Uterine smooth muscle cell (primary cell): Measurements from ENCODE around the gene DOLPP1. TPM values are rescaled to one million over a fixed set of nuclear protein-coding genes. Genes with fewer than 3 reads are reported as not detected.

ENCODE experiments used
- total RNA-seq: library from RNA; depleted of rRNA; stranded (reverse); fragments of >200 nt; gene quantifications from 2 replicates; pipeline ENCODE4 v1.2.3, GENCODE V29; 2014

DOLPP1 gene
- 9.7 and 14.1 TPM in 2 replicates for total RNA-seq

GRCh38 chr9:129080601-129081387 is at the start of gene DOLPP1:
Gene DOLPP1 (plus strand): TSS chr9:129081111. CDS start chr9:129081132, 21 bp downstream.

GRCh38 chr9:129036241-129036922 is 44.5 kb upstream of the DOLPP1 start, which contains the start of gene MIGA2:
Gene MIGA2 (plus strand): TSS chr9:129036626. CDS start chr9:129040595, 3,969 bp downstream.

GRCh38 chr9:129110740-129111527 is 30.0 kb downstream of the DOLPP1 start, which contains the start of the genes CRAT and PTPA:
Gene CRAT (minus strand): TSS chr9:129110793. CDS start chr9:129110509, 284 bp downstream.
Gene PTPA (plus strand): TSS chr9:129111415. CDS start chr9:129111601, 186 bp downstream.

Other genes with a start within 250 kb of the DOLPP1 start
- gene KYAT1, start 199.2 kb upstream of the DOLPP1 start, total RNA-seq: 12.2 and 13.4 TPM in 2 replicates
- gene LRRC8A, start 199.0 kb upstream of the DOLPP1 start, total RNA-seq: 29.1 and 36.1 TPM in 2 replicates
- 3.4 and 6.2 TPM in 2 replicates for gene PHYHD1, start 160.1 kb upstream of the DOLPP1 start, total RNA-seq
- gene DOLK, start 133.5 kb upstream of the DOLPP1 start, total RNA-seq: 31.6 and 32.9 TPM in 2 replicates
- 37.7 and 70.7 TPM in 2 replicates for gene NUP188, start 133.4 kb upstream of the DOLPP1 start, total RNA-seq
- 51.8 and 61.4 TPM in 2 replicates for gene SH3GLB2, start 52.8 kb upstream of the DOLPP1 start, total RNA-seq
- gene MIGA2, start 44.5 kb upstream of the DOLPP1 start, total RNA-seq: 26.6 and 27.3 TPM in 2 replicates
- gene CRAT, start 29.7 kb downstream of the DOLPP1 start, total RNA-seq: 31.2 and 41.6 TPM in 2 replicates
- 121 and 129 TPM in 2 replicates for gene PTPA, start 30.3 kb downstream of the DOLPP1 start, total RNA-seq
- 41.9 and 74.2 TPM in 2 replicates for gene IER5L, start 97.2 kb downstream of the DOLPP1 start, total RNA-seq